Measurements from ENCODE around the gene TREM1. TPM values are rescaled to one million over a fixed set of nuclear protein-coding genes. Genes with fewer than 3 reads are reported as not detected.
"Not testable (repeated sequence)": the region's sequence is repeated elsewhere in the genome, so short reads cannot be mapped to it uniquely, and the experiment has no call there.

The TREM1 gene
- polyA plus RNA-seq, 1 donor: 0.14 TPM

DNA sequence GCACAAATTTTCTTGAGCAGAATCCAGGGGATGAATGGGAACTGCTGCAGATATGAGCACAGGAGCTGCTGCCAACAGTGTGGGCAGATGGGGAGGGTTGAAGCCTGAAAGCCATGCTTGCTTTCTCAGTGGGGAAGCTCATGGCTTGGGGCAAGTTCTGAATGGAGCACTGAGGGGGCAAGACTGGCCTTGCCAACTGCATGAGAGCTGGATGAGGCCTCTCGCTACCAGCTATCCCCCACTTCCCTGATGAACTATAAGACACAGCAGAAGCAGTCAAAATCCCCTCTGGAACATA, 28.3 kb downstream of the TREM1 start:
- DNase-seq (ENCODE audit: low read depth): no peak

- DNase-seq (ENCODE audit: low read depth): peak; percentile 41
These were observed 28.9 kb downstream of the TREM1 start for GRCh38 chr6:41257369-41258195.

DNA sequence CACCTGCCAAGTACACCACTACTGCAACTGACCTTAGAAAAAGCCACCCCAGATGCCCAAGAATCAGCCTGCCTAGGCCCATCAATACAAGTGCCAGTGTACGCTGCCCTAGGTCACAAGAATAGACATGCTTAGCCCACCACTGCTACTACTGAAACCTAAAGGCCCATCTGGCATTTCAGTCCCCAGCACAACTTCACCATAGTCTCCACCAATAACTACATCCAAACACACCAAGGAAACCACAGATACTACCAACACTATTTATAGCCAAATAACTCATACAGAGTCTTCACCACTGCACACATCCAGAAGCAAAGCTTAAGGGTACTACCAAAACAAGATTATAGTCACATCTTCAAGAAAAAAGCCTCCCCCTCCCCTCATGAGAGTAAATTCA, 30.1 kb downstream of the TREM1 start:
- no peak for DNase-seq (ENCODE audit: low read depth)

GRCh38 chr6:41255638-41256246, 30.7 kb downstream of the TREM1 start:
- no peak for DNase-seq (ENCODE audit: low read depth)

DNA sequence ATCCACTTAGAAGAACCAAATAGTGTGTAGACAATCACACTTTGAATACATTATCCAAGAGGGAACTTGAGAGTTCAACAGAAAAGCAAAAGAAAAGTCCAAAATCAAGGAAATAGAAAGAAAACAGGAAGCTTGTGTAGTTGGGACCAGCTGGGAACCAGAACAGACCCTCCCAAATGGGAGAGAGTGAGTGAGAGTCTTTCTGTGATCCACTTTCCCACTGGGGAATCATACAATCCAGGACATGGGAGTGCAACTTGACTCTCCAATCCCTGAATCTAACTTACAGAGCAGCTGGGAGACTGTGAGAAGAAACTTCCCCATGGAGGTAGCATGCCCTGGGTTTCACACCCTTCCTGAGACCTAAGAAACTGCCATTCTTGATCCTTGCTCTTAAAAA, 31.4 kb downstream of the TREM1 start:
- no peak for DNase-seq (ENCODE audit: low read depth)

DNA sequence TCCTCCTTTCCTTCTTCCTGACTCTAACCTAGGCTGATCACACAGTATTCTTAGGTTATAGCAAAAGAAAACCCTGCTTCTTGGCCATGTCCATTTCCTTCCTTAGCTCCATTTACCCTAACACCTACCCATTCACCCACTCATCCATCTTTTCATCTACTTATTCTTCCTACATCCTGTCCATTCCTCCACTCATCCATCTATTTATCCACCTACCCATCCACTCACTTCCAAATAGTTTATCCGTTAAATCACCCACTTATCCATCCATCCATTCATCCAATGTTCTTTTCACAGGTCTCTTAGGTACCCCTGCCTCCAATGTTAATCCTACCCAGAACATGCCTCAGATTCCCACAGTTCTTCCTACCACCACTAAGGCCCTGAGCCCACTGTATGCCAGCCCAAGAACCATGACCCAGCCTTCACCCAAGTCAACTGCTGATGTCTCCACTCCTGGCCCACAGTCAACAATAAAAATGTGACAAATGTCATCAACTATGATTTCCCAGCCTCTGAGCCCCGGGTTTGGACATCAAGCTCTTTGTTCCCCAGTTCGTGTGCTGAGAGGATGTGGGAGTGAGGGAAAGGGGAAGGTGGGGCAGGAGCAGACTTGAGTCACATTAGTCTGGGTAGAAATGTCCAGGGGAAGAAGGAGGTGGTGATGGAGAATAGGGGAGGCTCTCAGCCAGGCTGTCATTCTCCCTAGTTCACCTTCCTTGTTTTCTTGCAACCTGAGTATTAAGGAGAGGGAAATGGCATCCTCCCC, 33.9 kb downstream of the TREM1 start:
- no peak for DNase-seq (ENCODE audit: low read depth)

DNA sequence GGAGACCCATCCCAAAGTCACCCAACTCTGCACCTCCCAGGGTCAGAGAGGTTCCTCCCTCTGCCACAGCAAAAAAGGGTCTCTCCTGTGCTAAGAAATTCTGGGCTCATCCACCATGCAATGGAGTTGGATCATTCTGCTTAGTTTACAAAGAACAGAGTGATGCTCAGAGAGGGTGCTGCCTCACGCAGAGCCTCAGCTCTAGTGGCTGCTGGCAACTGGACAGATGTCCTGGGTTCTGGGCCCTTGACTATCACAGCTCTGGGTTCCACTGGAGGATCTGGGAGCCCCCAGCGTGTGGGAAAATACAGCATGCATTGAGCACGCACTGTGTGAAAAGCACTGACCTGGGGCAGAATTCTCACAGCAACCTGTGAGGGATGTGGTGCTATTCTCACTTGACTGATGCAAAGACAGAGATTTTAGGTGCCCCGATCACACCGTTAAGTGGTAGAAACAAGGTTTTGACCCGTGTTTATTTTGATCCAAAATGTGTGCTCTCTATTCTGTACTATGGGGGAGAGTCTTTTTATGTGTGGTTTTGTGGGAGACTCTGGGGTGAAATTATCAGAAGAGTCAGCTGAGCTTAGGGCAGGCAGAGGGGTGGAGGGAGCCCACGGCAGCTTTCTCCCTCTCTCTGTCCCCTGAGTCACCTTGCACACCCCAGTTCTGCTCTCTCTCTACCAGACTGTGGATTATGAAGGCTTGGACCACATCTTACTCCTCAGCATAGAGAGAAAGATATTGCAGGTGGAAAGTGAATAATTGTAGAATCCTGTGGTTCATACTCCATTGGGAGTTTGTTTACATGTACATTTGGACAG, 38.4 kb downstream of the TREM1 start:
- no peak for DNase-seq (ENCODE audit: low read depth)

- DNase-seq (ENCODE audit: low read depth): no peak
These were observed 39.1 kb downstream of the TREM1 start for GRCh38 chr6:41247288-41247865.

- not testable (repeated sequence) for DNase-seq (ENCODE audit: low read depth)
These were observed 40.0 kb downstream of the TREM1 start for GRCh38 chr6:41246529-41246928.

- DNase-seq (ENCODE audit: low read depth): no peak
These were observed 46.9 kb downstream of the TREM1 start for GRCh38 chr6:41239467-41240159.

DNA sequence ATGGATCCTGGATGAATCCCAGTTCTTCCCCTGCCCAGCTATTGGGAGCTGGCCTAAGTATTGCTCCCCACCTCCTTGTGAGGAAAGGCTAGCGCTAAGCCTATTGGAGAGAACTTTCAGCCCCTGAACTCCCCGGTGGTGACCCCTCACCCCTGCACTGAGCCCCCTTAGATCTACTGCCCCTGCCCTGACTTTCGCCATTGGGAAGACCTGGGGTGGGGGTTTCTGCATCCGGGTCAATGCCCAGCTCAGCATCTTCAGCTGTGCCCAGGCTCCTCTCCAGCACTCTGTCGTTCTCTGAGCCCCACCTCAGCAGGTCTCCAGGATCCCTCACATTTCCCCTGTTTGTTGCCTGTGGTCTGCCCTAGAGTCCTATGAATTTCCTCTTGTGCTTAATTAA, 49.4 kb downstream of the TREM1 start:
- DNase-seq (ENCODE audit: low read depth): no peak

DNA sequence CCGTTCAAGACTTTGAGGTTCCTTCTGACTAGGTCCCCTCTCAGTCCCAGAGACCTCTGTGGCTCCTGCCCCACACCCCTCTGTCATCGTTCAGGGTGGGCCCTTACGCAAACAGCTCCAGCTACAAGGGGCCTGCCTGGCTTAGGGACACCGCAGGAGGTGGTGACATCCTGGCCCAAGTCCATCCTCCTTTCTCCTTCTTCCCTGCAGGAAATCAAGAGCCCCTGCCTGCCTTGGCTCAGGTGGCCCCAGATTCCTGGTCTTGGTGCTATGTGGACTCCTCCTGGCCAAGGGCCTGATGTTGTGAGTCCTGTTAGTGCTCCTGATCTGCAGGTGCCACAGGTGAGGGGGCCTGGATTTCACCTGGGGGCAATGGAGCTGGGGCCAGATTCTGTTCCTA, 50.2 kb downstream of the TREM1 start:
- no peak for DNase-seq (ENCODE audit: low read depth)

GRCh38 chr6:41232667-41233066, 53.8 kb downstream of the TREM1 start:
- DNase-seq (ENCODE audit: low read depth): no peak

GRCh38 chr6:41231246-41231645, 55.2 kb downstream of the TREM1 start:
- no peak for DNase-seq (ENCODE audit: low read depth)

- no peak for DNase-seq (ENCODE audit: low read depth)
These were observed 56.8 kb downstream of the TREM1 start for GRCh38 chr6:41229721-41230120.

DNA sequence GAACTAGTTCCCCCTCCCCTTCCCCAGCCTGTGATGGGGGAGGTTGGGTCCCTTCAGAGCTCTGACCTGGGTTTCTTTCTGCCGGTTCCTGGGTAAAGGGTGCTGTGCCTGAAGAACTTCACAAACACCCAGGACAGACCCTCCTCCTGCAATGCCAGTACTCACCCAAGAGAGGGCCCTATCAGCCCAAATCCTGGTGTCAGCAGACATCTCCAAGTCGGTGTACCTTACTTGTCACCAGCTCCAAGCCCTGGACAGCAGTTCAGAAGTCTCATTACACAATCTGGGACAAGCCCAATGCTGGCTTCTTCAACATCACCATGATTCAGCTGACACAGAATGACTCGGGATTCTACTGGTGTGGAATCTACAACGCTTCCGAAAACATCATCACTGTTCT, 57.9 kb downstream of the TREM1 start:
- DNase-seq (ENCODE audit: low read depth): no peak

GRCh38 chr6:41228096-41228495, 58.4 kb downstream of the TREM1 start, which contains the start of gene TREML4:
Gene TREML4 (plus strand): TSS chr6:41228349. CDS start chr6:41228428, 79 bp downstream.
- no peak for DNase-seq (ENCODE audit: low read depth)

DNA sequence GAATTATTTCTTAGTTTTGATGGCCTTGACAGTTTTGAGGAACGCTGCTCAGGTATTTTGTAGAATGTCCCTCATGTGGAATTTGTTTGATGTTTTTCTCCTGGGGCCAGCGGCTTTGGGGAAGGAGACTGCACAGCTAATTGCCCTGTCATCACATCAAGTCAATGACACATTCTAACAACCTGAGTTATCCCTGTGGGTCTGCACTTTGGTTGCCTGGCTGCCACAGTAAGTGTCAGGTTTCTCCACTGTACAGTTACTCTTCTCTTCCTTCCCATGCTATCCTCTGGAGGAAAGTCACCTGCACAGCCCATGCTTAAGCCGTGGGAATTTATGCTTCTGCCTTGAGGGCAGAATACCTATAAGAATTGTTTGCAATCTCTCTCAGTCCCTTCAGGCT, 59.7 kb downstream of the TREM1 start:
- DNase-seq (ENCODE audit: low read depth): no peak

GRCh38 chr6:41224800-41225199, 61.7 kb downstream of the TREM1 start:
- DNase-seq (ENCODE audit: low read depth): no peak
